ENCODE measurements around the gene CRABP2.

Gene CRABP2

DNA sequence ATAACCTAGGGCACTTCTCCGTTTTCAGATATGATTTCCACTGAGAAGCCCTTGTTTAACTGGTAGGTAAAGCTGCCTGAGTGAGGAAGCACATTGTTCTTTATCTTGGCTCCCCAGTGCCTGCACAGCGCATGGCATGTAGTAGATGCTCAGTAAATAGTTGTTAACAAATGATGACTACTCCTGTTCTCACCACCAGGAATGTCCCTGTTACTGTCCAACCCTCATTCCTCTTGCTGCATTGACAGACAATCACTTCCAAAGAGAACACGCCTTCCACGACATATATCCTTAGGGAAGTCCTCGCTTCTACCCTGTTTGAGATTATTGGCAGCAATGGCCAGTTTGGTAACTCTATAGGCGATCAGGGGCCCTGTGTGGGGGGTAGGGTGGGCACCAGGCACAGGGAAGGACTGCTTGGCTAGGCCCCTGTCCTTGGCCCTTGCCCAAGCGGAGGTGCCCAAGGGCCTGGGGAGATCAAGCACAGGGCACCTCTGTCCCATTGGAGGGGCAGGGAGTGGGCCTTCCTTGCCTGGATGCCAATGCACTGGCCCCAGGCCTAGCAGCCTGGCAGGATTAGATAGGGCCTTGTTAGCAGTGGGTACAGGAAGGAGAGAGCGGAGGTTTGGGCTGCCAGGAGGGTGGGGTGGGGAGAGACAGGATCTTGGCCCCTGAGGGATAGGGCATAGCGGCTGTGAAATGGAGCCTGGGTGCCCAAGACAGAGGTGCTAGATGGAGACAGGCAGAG, 38.3 kb downstream of the CRABP2 start:
- DNase-seq: no peak

GRCh38 chr1:156665539-156665938, 39.8 kb downstream of the CRABP2 start:
- DNase-seq: no peak

GRCh38 chr1:156664767-156665411, 40.5 kb downstream of the CRABP2 start:
- DNase-seq: no peak

- DNase-seq: no peak
Observed at GRCh38 chr1:156664046-156664766, 41.2 kb downstream of the CRABP2 start.

- no peak for DNase-seq
Observed at GRCh38 chr1:156663178-156663577, 42.2 kb downstream of the CRABP2 start.

DNA sequence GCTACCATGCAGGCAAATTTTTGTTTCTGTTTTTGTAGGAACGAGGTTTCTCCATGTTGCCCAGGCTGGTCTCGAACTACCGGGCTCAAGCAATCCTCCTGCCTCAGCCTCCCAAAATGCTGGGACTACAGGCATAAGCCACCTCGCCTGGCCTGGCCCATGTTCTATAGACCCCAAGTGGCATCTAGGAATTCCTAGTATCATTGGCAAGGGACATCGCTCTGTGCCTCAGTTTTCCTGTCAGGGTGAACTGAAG, 42.7 kb downstream of the CRABP2 start:
- DNase-seq: no peak

DNA sequence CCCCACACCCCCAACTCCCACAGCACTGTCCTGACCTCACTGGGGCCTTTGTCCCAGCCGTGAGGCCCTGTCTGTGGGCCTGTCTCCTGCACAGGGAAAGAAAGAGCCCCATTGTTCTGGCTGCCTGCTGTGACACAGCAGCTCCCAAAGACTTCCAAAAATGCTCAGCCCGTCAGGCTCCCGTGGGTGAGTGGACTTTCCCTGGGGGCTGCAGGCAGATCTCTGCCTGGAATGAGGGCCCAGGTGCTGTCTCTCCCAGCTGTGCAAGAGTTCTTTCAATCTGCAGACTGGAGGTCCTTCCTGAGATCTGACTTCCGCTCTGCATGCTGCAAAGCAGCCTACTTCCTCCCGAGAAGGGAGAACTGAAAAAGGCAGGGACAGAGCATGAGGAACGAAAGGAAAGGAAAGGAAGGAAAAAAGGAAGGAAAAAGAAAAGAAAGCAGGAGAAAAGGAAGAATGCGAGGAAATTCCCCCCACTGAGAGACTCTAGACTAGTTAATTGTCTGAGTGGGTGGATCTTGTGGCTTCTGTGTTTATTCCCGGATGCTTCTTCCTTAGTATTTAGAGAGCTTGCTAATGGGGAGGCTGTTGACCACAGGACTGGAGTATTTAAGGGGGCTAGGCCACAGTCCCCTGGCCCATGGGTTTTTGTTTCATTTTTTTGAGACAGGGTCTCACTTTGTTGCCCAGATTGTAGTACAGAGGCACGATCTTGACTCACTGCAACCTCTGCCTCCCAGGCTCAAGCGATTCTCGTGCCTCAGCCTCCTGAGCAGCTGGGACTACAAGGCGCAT, 43.2 kb downstream of the CRABP2 start:
- DNase-seq: no peak

DNA sequence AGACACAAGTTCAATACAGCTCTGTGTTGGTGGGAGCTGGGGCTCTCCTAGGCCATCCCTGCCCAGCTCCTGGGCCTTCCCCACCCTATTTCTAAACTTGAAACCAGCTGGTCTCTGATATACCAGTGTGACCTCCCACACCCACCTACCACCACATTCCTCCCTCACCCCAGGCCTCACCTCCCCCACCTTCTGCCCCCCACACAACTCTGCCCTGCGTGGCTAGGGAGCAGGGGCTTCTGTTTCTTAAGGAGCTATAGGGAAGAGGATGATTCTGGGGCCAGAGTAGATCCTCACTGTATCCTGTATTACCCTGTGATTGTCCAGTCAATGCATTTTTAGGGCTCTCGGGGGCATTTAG, 44.7 kb downstream of the CRABP2 start:
- no peak for DNase-seq

DNA sequence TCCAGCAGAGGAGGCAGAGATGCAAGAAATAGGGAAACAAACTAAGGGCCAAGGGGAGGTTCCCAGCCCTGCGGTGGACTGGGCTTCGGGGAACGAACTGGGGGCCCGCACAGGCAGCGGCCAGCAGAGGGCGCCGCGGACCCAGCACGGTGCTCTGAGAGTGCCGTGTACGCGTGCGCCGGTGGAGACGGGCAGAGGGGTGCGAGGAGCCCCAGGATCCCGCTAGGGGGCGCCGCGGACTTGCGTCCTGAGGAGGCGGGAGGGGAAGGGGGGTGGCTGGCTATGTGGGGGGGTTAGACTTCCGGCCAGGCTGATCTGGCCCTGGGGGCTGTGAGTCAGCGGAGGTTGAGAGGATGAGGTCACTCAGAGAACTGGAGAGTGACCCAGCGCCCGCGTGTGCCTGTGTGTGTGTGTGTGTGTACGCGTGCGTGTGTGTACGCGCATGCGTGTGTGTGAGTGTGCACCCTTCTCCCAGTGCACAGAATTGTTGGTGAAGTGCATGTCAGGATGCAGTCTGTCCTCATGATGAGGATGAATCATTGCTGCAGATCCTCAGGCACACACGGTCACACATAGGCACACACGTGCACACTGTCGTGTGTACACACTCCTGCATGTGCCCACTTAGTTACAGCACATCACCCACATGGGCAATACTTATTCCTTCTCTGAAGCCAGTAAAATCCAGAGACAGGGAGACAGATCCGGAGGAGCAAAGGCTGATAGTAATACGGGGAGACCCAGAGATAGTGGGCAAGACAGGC, 45.2 kb downstream of the CRABP2 start:
- peak; percentile 91 for DNase-seq

GRCh38 chr1:156659661-156659987, 45.8 kb downstream of the CRABP2 start:
- DNase-seq: no peak

- DNase-seq: no peak
Observed at GRCh38 chr1:156658945-156659574, 46.3 kb downstream of the CRABP2 start.

GRCh38 chr1:156658496-156658895, 46.9 kb downstream of the CRABP2 start:
- no peak for DNase-seq

GRCh38 chr1:156657741-156658319, 47.6 kb downstream of the CRABP2 start:
- no peak for DNase-seq

GRCh38 chr1:156656806-156657740, 48.3 kb downstream of the CRABP2 start:
- DNase-seq: peak; percentile 77

DNA sequence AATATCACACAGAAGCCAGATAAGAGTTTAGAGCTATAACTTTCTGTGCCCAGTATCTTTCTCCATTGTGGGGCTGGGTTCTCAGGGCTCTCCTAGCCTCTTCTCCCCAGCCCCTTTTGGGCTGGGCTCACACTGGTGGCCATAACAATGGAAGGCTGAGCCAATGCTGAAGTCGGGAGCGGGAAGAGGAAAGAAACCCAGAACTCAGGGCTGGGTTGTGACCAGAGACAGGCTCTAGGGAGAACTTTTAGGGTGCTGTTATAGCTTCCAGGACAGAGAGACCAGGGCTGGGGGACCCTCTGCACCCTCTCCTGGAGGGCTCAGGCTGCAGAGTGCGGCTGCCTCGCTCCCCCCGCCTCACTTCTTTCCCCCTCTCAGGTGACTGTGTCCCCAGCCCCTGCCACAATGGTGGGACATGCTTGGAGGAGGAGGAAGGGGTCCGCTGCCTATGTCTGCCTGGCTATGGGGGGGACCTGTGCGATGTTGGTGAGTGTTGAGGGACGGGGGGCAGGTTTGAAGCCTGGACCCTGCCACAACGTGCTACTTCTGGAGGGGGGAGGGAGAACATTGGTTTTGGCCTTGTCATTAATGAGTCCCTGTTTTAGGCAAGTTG, 49.4 kb downstream of the CRABP2 start:
- no peak for DNase-seq

- no peak for DNase-seq
Observed at GRCh38 chr1:156655151-156655903, 50.1 kb downstream of the CRABP2 start.

DNA sequence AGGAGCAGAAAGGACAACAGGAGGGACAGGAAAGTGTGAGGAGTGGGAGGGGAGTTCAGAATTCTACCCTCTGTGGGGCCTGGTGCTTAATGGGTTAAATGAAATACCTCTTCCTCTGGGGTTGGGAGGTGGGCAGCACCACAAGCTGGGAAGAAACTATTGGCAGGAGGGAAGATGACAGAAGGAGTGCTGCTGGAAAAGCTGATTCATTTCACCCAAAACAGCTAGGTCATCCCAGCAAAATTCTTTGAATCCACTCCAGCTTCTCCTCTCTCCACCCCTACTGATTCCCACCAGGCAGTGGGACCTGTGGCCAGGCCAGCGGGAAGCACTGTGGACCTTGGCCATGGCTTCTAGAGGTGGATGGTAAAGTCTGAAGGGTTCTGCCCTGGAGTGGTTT, 50.7 kb downstream of the CRABP2 start:
- no peak for DNase-seq

- DNase-seq: no peak
Observed at GRCh38 chr1:156652992-156653355, 52.4 kb downstream of the CRABP2 start.

DNA sequence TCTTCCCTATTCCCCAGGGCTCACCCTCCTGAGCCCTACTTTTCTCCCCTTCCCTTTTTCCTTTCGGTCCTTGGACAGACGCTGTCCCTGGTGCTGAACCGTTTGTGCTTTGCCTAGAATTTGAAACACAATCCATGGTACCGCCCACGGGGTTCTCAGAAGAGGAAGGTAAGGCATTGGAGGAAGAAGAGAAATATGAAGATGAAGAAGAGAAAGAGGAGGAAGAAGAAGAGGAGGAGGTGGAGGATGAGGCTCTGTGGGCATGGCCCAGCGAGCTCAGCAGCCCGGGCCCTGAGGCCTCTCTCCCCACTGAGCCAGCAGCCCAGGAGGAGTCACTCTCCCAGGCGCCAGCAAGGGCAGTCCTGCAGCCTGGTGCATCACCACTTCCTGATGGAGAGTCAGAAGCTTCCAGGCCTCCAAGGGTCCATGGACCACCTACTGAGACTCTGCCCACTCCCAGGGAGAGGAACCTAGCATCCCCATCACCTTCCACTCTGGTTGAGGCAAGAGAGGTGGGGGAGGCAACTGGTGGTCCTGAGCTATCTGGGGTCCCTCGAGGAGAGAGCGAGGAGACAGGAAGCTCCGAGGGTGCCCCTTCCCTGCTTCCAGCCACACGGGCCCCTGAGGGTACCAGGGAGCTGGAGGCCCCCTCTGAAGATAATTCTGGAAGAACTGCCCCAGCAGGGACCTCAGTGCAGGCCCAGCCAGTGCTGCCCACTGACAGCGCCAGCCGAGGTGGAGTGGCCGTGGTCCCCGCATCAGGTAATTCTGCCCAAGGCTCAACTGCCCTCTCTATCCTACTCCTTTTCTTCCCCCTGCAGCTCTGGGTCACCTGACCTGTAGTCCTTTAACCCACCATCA, 53.0 kb downstream of the CRABP2 start:
- no peak for DNase-seq
